IMR-90 (cell line): ENCODE measurements around the gene COL24A1. TPM values are rescaled to one million over a fixed set of nuclear protein-coding genes. Genes with fewer than 3 reads are reported as not detected.
A peak's percentile ranks its signal among the peaks of the same experiment; 100 is the strongest.

Experiments
- ATAC-seq: fragments of 200-7000 bp; cut with Tn5 transposase; 2 replicates; pipeline ENCODE4 v1.9.1; 2020; ENCODE audit warnings: low read depth, mild to moderate bottlenecking, moderate library complexity
- BruUV-seq: library from RNA; stranded (reverse); fragments of 400-500 nt; replicated peaks from 2 replicates; lab custom pipeline; 2021; lab: Mats Ljungman, UMichigan
- CTCF ChIA-PET: fragments of 300-600 bp; formaldehyde crosslinking; extraction: SDS; loops from one replicate; lab custom pipeline; 2021; ENCODE audit warnings: antibody characterized with exemption; lab: Yijun Ruan, JAX
- POLR2A ChIA-PET: fragments of 300-600 bp; sonication (Branson Sonifier 250); formaldehyde crosslinking; loops from one replicate; lab custom pipeline; 2022; ENCODE audit warnings: antibody characterized with exemption; ENCODE audit not compliant: unreplicated experiment; lab: Charles Lee
- DNase-seq: peaks from one replicate; pipeline ENCODE4 v3.0.0; 2013
- H2AFZ ChIP-seq: replicated peaks from 2 replicates; pipeline ENCODE3; 2013; ENCODE audit warnings: low read length, mild to moderate bottlenecking; ENCODE audit not compliant: poor library complexity
- H2AK5ac ChIP-seq: 2 replicates; pipeline ENCODE4 v1.6.1; 2013; ENCODE audit warnings: low read depth, low read length, inconsistent platforms
- H2AK9ac ChIP-seq: replicated peaks from 2 replicates; pipeline ENCODE3; 2013; ENCODE audit warnings: mild to moderate bottlenecking, low read depth, low read length, moderate library complexity; ENCODE audit not compliant: poor library complexity
- H2BK120ac ChIP-seq: 2 replicates; pipeline ENCODE4 v1.6.1; 2013; ENCODE audit warnings: low read depth, low read length, inconsistent platforms
- H2BK15ac ChIP-seq: 3 replicates; pipeline ENCODE4 v1.6.1; 2013; ENCODE audit warnings: low read depth, low read length, inconsistent platforms
- H2BK20ac ChIP-seq: 2 replicates; pipeline ENCODE4 v1.6.1; 2013; ENCODE audit warnings: low read depth, mild to moderate bottlenecking, inconsistent platforms, low read length, moderate library complexity
- H2BK5ac ChIP-seq: 2 replicates; pipeline ENCODE4 v1.6.1; 2013; ENCODE audit warnings: mild to moderate bottlenecking, low read depth, low read length, inconsistent platforms; ENCODE audit not compliant: poor library complexity, severe bottlenecking
- H3K14ac ChIP-seq: replicated peaks from 2 replicates; pipeline ENCODE4 v1.6.1; 2013; ENCODE audit warnings: low read depth, low read length, inconsistent platforms
- H3K18ac ChIP-seq: 2 replicates; pipeline ENCODE4 v1.6.1; 2013; ENCODE audit warnings: low read depth, low read length, control low read depth
- H3K23ac ChIP-seq: 2 replicates; pipeline ENCODE4 v1.6.1; 2013; ENCODE audit warnings: low read depth, low read length, inconsistent platforms
- H3K27ac ChIP-seq: 2 replicates; pipeline ENCODE4 v1.5.1; 2013; ENCODE audit warnings: mild to moderate bottlenecking, control low read depth, low read length; ENCODE audit not compliant: insufficient read depth
- H3K27me3 ChIP-seq: 2 replicates; pipeline ENCODE4 v1.6.1; 2013; ENCODE audit warnings: low read length; ENCODE audit not compliant: control insufficient read depth, insufficient read depth
- H3K36me3 ChIP-seq: 2 replicates; pipeline ENCODE4 v1.6.1; 2013; ENCODE audit warnings: low read length, mixed read lengths; ENCODE audit not compliant: control insufficient read depth, insufficient read depth
- H3K4ac ChIP-seq: 2 replicates; pipeline ENCODE4 v1.6.1; 2013; ENCODE audit warnings: low read depth, low read length, inconsistent platforms
- H3K4me1 ChIP-seq: 2 replicates; pipeline ENCODE4 v1.6.1; 2013; ENCODE audit warnings: low read length, mixed read lengths; ENCODE audit not compliant: control insufficient read depth, insufficient read depth
- H3K4me2 ChIP-seq: 2 replicates; pipeline ENCODE4 v1.6.1; 2013; ENCODE audit warnings: low read depth, mild to moderate bottlenecking, control low read depth, low read length, moderate library complexity
- H3K4me3 ChIP-seq: 2 replicates; pipeline ENCODE4 v1.5.1; 2013; ENCODE audit warnings: low read depth, mild to moderate bottlenecking, control low read depth, low read length, moderate library complexity; ENCODE audit not compliant: insufficient read depth
- H3K56ac ChIP-seq: 2 replicates; pipeline ENCODE4 v1.6.1; 2013; ENCODE audit warnings: low read length, inconsistent platforms; ENCODE audit not compliant: insufficient read depth; ENCODE audit errors: extremely low read depth
- H3K79me1 ChIP-seq, 2 experiments: 2 replicates each; pipeline ENCODE4 v1.6.1; 2013; ENCODE audit warnings: low read length in 2 of 2, inconsistent platforms in 1 of 2, low read depth in 1 of 2
- H3K9ac ChIP-seq: 2 replicates; pipeline ENCODE4 v1.6.1; 2013; ENCODE audit warnings: low read depth, low read length, control low read depth
- H3K9me1 ChIP-seq: 2 replicates; pipeline ENCODE4 v1.6.1; 2013; ENCODE audit warnings: low read length, inconsistent platforms; ENCODE audit not compliant: insufficient read depth
- H3K9me3 ChIP-seq: 2 replicates; pipeline ENCODE4 v1.6.1; 2013; ENCODE audit warnings: low read length; ENCODE audit not compliant: control insufficient read depth, insufficient read depth
- H4K20me1 ChIP-seq: 2 replicates; pipeline ENCODE4 v1.6.1; 2013; ENCODE audit warnings: low read length, inconsistent platforms; ENCODE audit not compliant: insufficient read depth
- H4K5ac ChIP-seq: 2 replicates; pipeline ENCODE4 v1.6.1; 2013; ENCODE audit warnings: mild to moderate bottlenecking, low read depth, low read length, control low read depth
- H4K8ac ChIP-seq, 2 experiments: 2 replicates each; pipeline ENCODE4 v1.6.1; 2013; ENCODE audit warnings: low read depth in 2 of 2, low read length in 2 of 2, control low read depth in 1 of 2, inconsistent platforms in 1 of 2
- H4K91ac ChIP-seq: 2 replicates; pipeline ENCODE4 v1.6.1; 2013; ENCODE audit warnings: low read depth, low read length, inconsistent platforms; ENCODE audit not compliant: insufficient read depth
- BHLHE40 ChIP-seq: fragments of 150-350 bp; IDR thresholded peaks from 2 replicates; pipeline ENCODE4 v1.6.1; 2016; ENCODE audit warnings: mild to moderate bottlenecking, low read depth, low read length
- MAFK ChIP-seq: IDR thresholded peaks from 2 replicates; pipeline ENCODE4 v1.6.1; 2012; ENCODE audit warnings: low read depth, low read length, improper control_type of control experiment
- MAZ ChIP-seq: IDR thresholded peaks from 2 replicates; pipeline ENCODE4 v1.6.1; 2012; ENCODE audit warnings: low read depth, mild to moderate bottlenecking, low read length, improper control_type of control experiment, moderate library complexity, borderline replicate concordance
- SMC3 ChIP-seq: fragments of 150-350 bp; IDR thresholded peaks from 2 replicates; pipeline ENCODE4 v1.6.1; 2016; ENCODE audit warnings: low read depth, mild to moderate bottlenecking, antibody characterized with exemption, low read length, moderate library complexity
- WGBS, 2 experiments: methylation state at CpG; one replicate each; pipeline versions ENCODE4 v1.1.5 to v1.1.7; 2013; ENCODE audit warnings: missing lambda C conversion rate in 2 of 2; ENCODE audit not compliant: insufficient read length in 1 of 2; ENCODE audit errors: extremely low coverage in 2 of 2; 5-methylcytosine and 5-hydroxymethylcytosine counted together
- dilution Hi-C: fragments of 300-500 bp; cut with HindIII; formaldehyde crosslinking; loops from one replicate; pipeline ENCODE4 v1.14.3; 2018; ENCODE audit warnings: low sequenced_read_pairs; ENCODE audit not compliant: unreplicated experiment
- in situ Hi-C: fragments of 300-500 bp; cut with MboI; formaldehyde crosslinking; loops from 3 replicates; pipeline ENCODE4 v1.14.3; 2019; ENCODE audit warnings: low sequenced_read_pairs, inconsistent platforms, mixed read lengths
- intact Hi-C: fragments of 100-400 bp; cut with micrococcal nuclease; formaldehyde crosslinking; loops from 2 replicates; pipeline ENCODE4 v1.10.0; 2022
- polyA plus RNA-seq, 3 experiments: library from polyadenylated mRNA; depleted of rRNA; stranded (reverse); fragments of >200 nt; gene quantifications; 2 replicates each; pipeline ENCODE4 v1.2.3, GENCODE V29; 2012; ENCODE audit warnings: low replicate concordance in 1 of 3
- total RNA-seq: library from RNA; depleted of rRNA; stranded (reverse); fragments of >200 nt; gene quantifications from 2 replicates; pipeline ENCODE4 v1.2.3, GENCODE V29; 2012

COL24A1 gene
- total and polyA plus RNA-seq, 2 of the 4 experiments (the other 2 are of a cell fraction), result 1.4 to 2.2 TPM

GRCh38 chr1:86052948-86053698 is 103.4 kb downstream of the COL24A1 start:
- H3K18ac ChIP-seq, result peak overlapping the region; percentile 88; the same call in 1 of the 2 replicates
- peaks cover 7% of the 10 kb centered on the region for H3K4me1 ChIP-seq
- no peak overlapping the region; the same call in 1 of the 2 replicates for H3K56ac ChIP-seq
- BruUV-seq, result no TSS peak
- H4K91ac ChIP-seq, result no peak overlapping the region; the same call in 1 of the 2 replicates
- H2BK20ac ChIP-seq, result no peak overlapping the region
- H3K4me2 ChIP-seq, result peak overlapping the region; percentile 74; the same call in 1 of the 2 replicates
- H3K23ac ChIP-seq, result no peak overlapping the region
- no peak overlapping the region for H2BK15ac ChIP-seq
- peak; percentile 79 for DNase-seq
- no peak overlapping the region; the same call in 1 of the 2 replicates for H2AK5ac ChIP-seq
- H3K9ac ChIP-seq, result no peak overlapping the region; the same call in 1 of the 2 replicates
- no peaks in the 10 kb centered on the region for H4K20me1 ChIP-seq
- no peaks in the 10 kb centered on the region for H3K27me3 ChIP-seq
- no peak overlapping the region for H2AK9ac ChIP-seq
- ChIA-PET POLR2A (no interaction called here), CTCF (no interaction called here)
- H2BK5ac ChIP-seq, result peak overlapping the region; percentile 94
- intact Hi-C loops, result no loop called here
- H3K36me3 ChIP-seq, result no peaks in the 10 kb centered on the region
- H3K14ac ChIP-seq, result no peak overlapping the region
- no CpG with 5 or more reads among the region's 2 CpGs for WGBS, 2 experiments
- peak overlapping the region; percentile 36; the same call in 1 of the 2 replicates for H3K27ac ChIP-seq
- no peaks in the 10 kb centered on the region for H3K9me3 ChIP-seq
- in situ Hi-C loops, result no loop called here
- H4K5ac ChIP-seq, result peak overlapping the region; percentile 22; the same call in 1 of the 2 replicates
- H3K9me1 ChIP-seq, result peaks cover 3% of the 10 kb centered on the region; the same call in 1 of the 2 replicates
- peak; percentile 77 for ATAC-seq
- H4K8ac ChIP-seq, result peak overlapping the region in 1 of 2 experiments; percentile 42; a peak in 2 of 4 replicates
- no peak overlapping the region for H3K4me3 ChIP-seq
- H2BK120ac ChIP-seq, result peak overlapping the region; percentile 65
- no peaks in the 10 kb centered on the region for H3K79me1 ChIP-seq
- TF ChIP-seq MAZ (no peak), SMC3 (no peak), BHLHE40 (no peak), MAFK (0 out of 2 replicates have a peak, but pooled peaks have one; percentile 4)
- dilution Hi-C loops, result no loop called here
- H3K4ac ChIP-seq, result no peak overlapping the region
- no peak overlapping the region for H2AFZ ChIP-seq
